Mesothelial cell of epicardium (in vitro differentiated cells): ENCODE data around the gene ACTR3C. TPM values are rescaled to one million over a fixed set of nuclear protein-coding genes. Genes with fewer than 3 reads are reported as not detected.
"Not testable (repeated sequence)": the region's sequence is repeated elsewhere in the genome, so short reads cannot be mapped to it uniquely, and the experiment has no call there.

Experiments
- DNase-seq, 2 experiments: peaks; one replicate each; pipeline ENCODE4 v3.0.0; 2021; ENCODE audit warnings: low spot score in 2 of 2; ENCODE audit not compliant: unreplicated experiment in 2 of 2
- H3K27ac Mint-ChIP-seq: 2 replicates; pipeline ENCODE4 v1.8.0; 2021; ENCODE audit warnings: mixed read lengths
- H3K27me3 Mint-ChIP-seq: 2 replicates; pipeline ENCODE4 v1.8.0; 2021; ENCODE audit warnings: low read depth, mixed read lengths
- H3K36me3 Mint-ChIP-seq: 2 replicates; pipeline ENCODE4 v1.8.0; 2021; ENCODE audit warnings: mixed read lengths
- H3K4me1 Mint-ChIP-seq: 2 replicates; pipeline ENCODE4 v1.8.0; 2021; ENCODE audit warnings: mixed read lengths
- H3K4me3 Mint-ChIP-seq: 2 replicates; pipeline ENCODE4 v1.8.0; 2021; ENCODE audit warnings: mild to moderate bottlenecking, moderate library complexity, mixed read lengths
- H3K9me3 Mint-ChIP-seq: 2 replicates; pipeline ENCODE4 v1.8.0; 2021; ENCODE audit warnings: mixed read lengths
- CTCF ChIP-seq: fragments of 200-600 bp; sonication (generic); IDR thresholded peaks from one replicate; pipeline ENCODE4 v1.5.0; 2021; ENCODE audit warnings: antibody characterized with exemption; ENCODE audit not compliant: unreplicated experiment
- total RNA-seq: library from RNA; stranded (reverse); gene quantifications from 3 replicates; pipeline ENCODE4 v1.2.1, GENCODE V29; 2021

Gene ACTR3C
- total RNA-seq, 1 donor from 2014 or later = 0.40 TPM

- Mint-ChIP-seq H3K36me3 (no peaks in the 10 kb centered on the region), H3K27me3 (no peaks in the 10 kb centered on the region), H3K4me1 (peaks cover 6% of the 10 kb centered on the region), H3K9me3 (no peaks in the 10 kb centered on the region), H3K27ac (no peak overlapping the region), H3K4me3 (peak overlapping the region; percentile 56)
- no peak for TF ChIP-seq CTCF
- no peak for DNase-seq
Measured at GRCh38 chr7:150322114-150322832, 1.1 kb downstream of the ACTR3C start.

GRCh38 chr7:150321788-150322113 is 1.6 kb downstream of the ACTR3C start:
- no peaks in the 10 kb centered on the region for H3K9me3 Mint-ChIP-seq

GRCh38 chr7:150317748-150318444 is 5.4 kb downstream of the ACTR3C start:
- Mint-ChIP-seq H3K36me3 (no peaks in the 10 kb centered on the region), H3K27ac (no peak overlapping the region), H3K27me3 (no peaks in the 10 kb centered on the region), H3K9me3 (no peaks in the 10 kb centered on the region), H3K4me3 (no peak overlapping the region), H3K4me1 (peaks cover 9% of the 10 kb centered on the region)
- TF ChIP-seq CTCF = no peak
- no peak for DNase-seq

More at GRCh38 chr7:150321788-150322113, 1.6 kb downstream of the ACTR3C start:
- no peak overlapping the region for H3K27ac Mint-ChIP-seq
- no peak for DNase-seq
- H3K4me3 Mint-ChIP-seq = no peak overlapping the region
- H3K27me3 Mint-ChIP-seq = no peaks in the 10 kb centered on the region
- H3K4me1 Mint-ChIP-seq = peaks cover 6% of the 10 kb centered on the region
- no peak for TF ChIP-seq CTCF
- no peaks in the 10 kb centered on the region for H3K36me3 Mint-ChIP-seq

GRCh38 chr7:150316987-150317386 is 6.4 kb downstream of the ACTR3C start:
- H3K27me3 Mint-ChIP-seq, H3K9me3 Mint-ChIP-seq, H3K4me3 Mint-ChIP-seq, H3K27ac Mint-ChIP-seq, DNase-seq, H3K36me3 Mint-ChIP-seq: not testable (repeated sequence)
- H3K4me1 Mint-ChIP-seq = peaks cover 10% of the 10 kb centered on the region

- H3K27ac Mint-ChIP-seq = no peak overlapping the region
- H3K4me1 Mint-ChIP-seq = peaks cover 4% of the 10 kb centered on the region
- H3K27me3 Mint-ChIP-seq = no peaks in the 10 kb centered on the region
- no peak for DNase-seq
- no peak overlapping the region for H3K4me3 Mint-ChIP-seq
- H3K36me3 Mint-ChIP-seq = no peaks in the 10 kb centered on the region
- no peak for TF ChIP-seq CTCF
- H3K9me3 Mint-ChIP-seq = no peaks in the 10 kb centered on the region
Measured at GRCh38 chr7:150314639-150315239, 8.6 kb downstream of the ACTR3C start.

- Mint-ChIP-seq H3K27me3 (no peaks in the 10 kb centered on the region), H3K27ac (no peak overlapping the region), H3K36me3 (no peaks in the 10 kb centered on the region), H3K9me3 (no peaks in the 10 kb centered on the region), H3K4me1 (peaks cover 4% of the 10 kb centered on the region), H3K4me3 (no peak overlapping the region)
- DNase-seq = no peak
- TF ChIP-seq CTCF = no peak
Measured at GRCh38 chr7:150313870-150314269, 9.5 kb downstream of the ACTR3C start.
